Pancreas (tissue), 10 donors: ENCODE results near the gene ASTN2. TPM values are rescaled to one million over a fixed set of nuclear protein-coding genes. Genes with fewer than 3 reads are reported as not detected.

ENCODE experiments used
- ATAC-seq, 4 donors: fragments of 200-7000 bp; cut with Tn5 transposase; one replicate each; pipeline versions ENCODE4 v1.8.0 to v1.9.1; 2020; ENCODE audit warnings: mild to moderate bottlenecking in 4 of 4, moderate library complexity in 4 of 4
- DNase-seq, 6 donors: peaks; one replicate each; pipeline ENCODE4 v3.0.0-alpha.2; 2020
- FAIRE-seq: peaks from 2 replicates; lab custom pipeline; 2012; peaks lifted over from hg19 to GRCh38; lab: Jason Lieb, UNC
- H3K27ac ChIP-seq, 4 donors: fragments of 200-600 bp; sonication (generic); 1 replicate in 3 of 4; 2 replicates in 1 of 4; pipeline versions ENCODE4 v1.5.0 to v1.8.0; 2020
- H3K27me3 ChIP-seq, 4 donors: fragments of 200-600 bp; one replicate each; pipeline ENCODE4 v1.8.0; 2021
- H3K36me3 ChIP-seq, 3 donors: fragments of 200-600 bp; sonication (generic) in 1 of 3; one replicate each; pipeline versions ENCODE4 v1.5.0 to v1.8.0; 2020 to 2021
- H3K4me1 ChIP-seq, 3 donors: fragments of 200-600 bp; one replicate each; pipeline ENCODE4 v1.8.0; 2021
- H3K4me3 ChIP-seq, 4 donors: fragments of 200-600 bp; sonication (generic) in 2 of 4; one replicate each; pipeline versions ENCODE4 v1.5.0 to v1.8.0; 2020 to 2021
- H3K9me3 ChIP-seq, 4 donors: fragments of 200-600 bp; one replicate each; pipeline ENCODE4 v1.8.0; 2021
- CTCF ChIP-seq, 4 donors: fragments of 200-600 bp; sonication (generic) in 3 of 4; IDR thresholded peaks; one replicate each; pipeline versions ENCODE4 v1.5.0 to v1.8.0; 2021; ENCODE audit warnings: antibody characterized with exemption in 4 of 4
- WGBS, 2 donors: extraction: QIAGEN DNeasy Blood & Tissue Kit; methylation state at CpG; one replicate each; pipeline ENCODE4 v1.1.7; 2013; 5-methylcytosine and 5-hydroxymethylcytosine counted together
- intact Hi-C, 3 donors: fragments of 100-400 bp; cut with DNase I; formaldehyde crosslinking; loops; one replicate each; pipeline versions ENCODE4 v1.11.1 to v1.14.2; 2022
- polyA plus RNA-seq, 2 donors: library from polyadenylated mRNA; stranded (reverse); fragments of 200-250 nt; gene quantifications; one replicate each; pipeline ENCODE4 v1.2.3, GENCODE V29; 2013
- total RNA-seq, 6 donors: library from RNA; stranded (reverse); fragmentation: NEBNext Ultra II Directional in 4 of 6; extraction: Animal tissue kit (Norgen Biotek cat#: 25700) in 4 of 6; gene quantifications; one replicate each; pipeline versions ENCODE4 v1.2.1 to v1.2.4, GENCODE V29; 2021 to 2023
- donor health status: healthy with polysubstance abuse.
- donor health status: DM: no; HTN: no; CAD: no; lungs with moderate emphysema.
- donor health status: DM: no; HTN: no; CAD: no.
- donor health status: control.
- donor health status: control.
- donor health status: Bipolar disorder and iron deficiency.
- donor health status: DM: yes; HTN: yes; CAD: no.
- donor health status: DM: no; HTN: no; CAD: no.
- donor health status: DM: no; HTN: no; CAD: no.
- donor health status: DM: yes; HTN: yes; CAD: no.

ASTN2 gene
- total and polyA plus RNA-seq, 8 donors: 1.3 to 11.9 (median 6.7) TPM

GRCh38 chr9:116749772-116750171 lies 665.1 kb downstream of the ASTN2 start:
- FAIRE-seq (no peak), DNase-seq (no peak), ATAC-seq (no peak)
- Histone ChIP-seq H3K4me1 (no peaks in the 10 kb centered on the region), H3K27ac (no peak overlapping the region), H3K9me3 (no peaks in the 10 kb centered on the region), H3K4me3 (no peak overlapping the region), H3K27me3 (no peaks in the 10 kb centered on the region), H3K36me3 (no peaks in the 10 kb centered on the region)
- WGBS, 2 donors: 75 to 80% methylated on average over 2 of the region's 2 CpGs
- no peak for TF ChIP-seq CTCF (IDR thresholded peaks at IDR 0.05)
- intact Hi-C loops: no loop called here

- no peak for TF ChIP-seq CTCF (IDR thresholded peaks at IDR 0.05)
- intact Hi-C loops: no loop called here
- ATAC-seq (no peak), DNase-seq (no peak), FAIRE-seq (no peak)
- Histone ChIP-seq H3K4me3 (no peak overlapping the region), H3K27ac (no peak overlapping the region), H3K4me1 (no peaks in the 10 kb centered on the region), H3K27me3 (no peaks in the 10 kb centered on the region), H3K36me3 (no peaks in the 10 kb centered on the region), H3K9me3 (no peaks in the 10 kb centered on the region)
- 95 to 96% methylated on average over 3 of the region's 3 CpGs for WGBS, 2 donors
Measured at GRCh38 chr9:116749176-116749575, 665.7 kb downstream of the ASTN2 start.

GRCh38 chr9:116741742-116742141 lies 673.1 kb downstream of the ASTN2 start:
- Histone ChIP-seq H3K27me3 (no peaks in the 10 kb centered on the region), H3K36me3 (no peaks in the 10 kb centered on the region), H3K27ac (no peak overlapping the region), H3K9me3 (no peaks in the 10 kb centered on the region), H3K4me1 (no peaks in the 10 kb centered on the region), H3K4me3 (no peak overlapping the region)
- no peak for ATAC-seq
- WGBS, 2 donors: 55 to 56% methylated on average over 2 of the region's 2 CpGs
- no peak for DNase-seq
- no peak for TF ChIP-seq CTCF (IDR thresholded peaks at IDR 0.05)
- intact Hi-C loops: loop anchor here in 1 of 3 donors (5.0 kb wide), 1 partner anchor 121 kb away; no protein-coding TSS in a partner anchor
- no peak for FAIRE-seq

DNA sequence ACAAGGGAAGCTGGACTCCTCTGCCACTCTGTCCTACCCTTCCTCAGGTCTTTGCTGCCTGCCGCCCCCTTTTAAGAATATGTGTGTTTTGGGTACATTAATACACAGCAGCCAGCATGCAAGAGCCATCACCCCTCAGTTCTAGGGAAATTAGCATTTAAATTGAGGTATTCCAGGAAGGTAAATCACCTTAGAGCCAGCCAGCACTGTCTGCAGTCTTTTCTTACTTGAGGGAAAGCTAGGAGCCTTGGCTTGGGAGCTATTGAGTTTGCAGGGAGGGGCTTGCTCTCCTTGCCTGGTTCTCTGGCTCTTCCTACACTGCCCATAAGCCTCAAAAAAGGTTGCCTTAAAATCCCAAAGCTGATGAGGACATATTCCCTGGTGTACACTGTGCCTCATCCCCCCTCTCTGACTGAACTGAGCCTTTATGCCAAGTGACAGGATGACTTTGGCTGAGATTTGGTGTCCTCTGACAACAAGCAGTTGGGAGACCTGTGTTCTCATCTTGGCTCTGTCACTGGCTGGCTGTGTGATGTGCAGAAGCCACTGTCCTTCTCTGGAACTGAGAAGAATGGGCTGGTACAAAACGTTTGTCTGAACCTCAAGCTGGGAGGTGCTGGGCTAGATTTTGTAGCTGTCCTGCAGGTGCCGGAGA lies 673.6 kb downstream of the ASTN2 start:
- no peak for FAIRE-seq
- Histone ChIP-seq H3K36me3 (no peaks in the 10 kb centered on the region), H3K9me3 (no peaks in the 10 kb centered on the region), H3K27ac (no peak overlapping the region), H3K27me3 (no peaks in the 10 kb centered on the region), H3K4me3 (no peak overlapping the region), H3K4me1 (no peaks in the 10 kb centered on the region)
- TF ChIP-seq CTCF (IDR thresholded peaks at IDR 0.05): no peak
- intact Hi-C loops: loop anchor here in 1 of 3 donors (5.0 kb wide), 1 partner anchor 121 kb away; no protein-coding TSS in a partner anchor
- DNase-seq: no peak
- no peak for ATAC-seq
- 67 to 76% methylated on average over 3 of the region's 3 CpGs for WGBS, 2 donors

- intact Hi-C loops: no loop called here
- DNase-seq (peak; percentile 70 to 96 (median 84)), FAIRE-seq (no peak), ATAC-seq (peak; percentile 91 to 99 (median 96))
- 7 to 9% methylated on average over 16 of the region's 16 CpGs for WGBS, 2 donors
- Histone ChIP-seq H3K9me3 (no peaks in the 10 kb centered on the region), H3K4me1 (no peaks in the 10 kb centered on the region), H3K4me3 (no peak overlapping the region), H3K36me3 (no peaks in the 10 kb centered on the region), H3K27me3 (no peaks in the 10 kb centered on the region), H3K27ac (no peak overlapping the region)
- TF ChIP-seq CTCF (IDR thresholded peaks at IDR 0.05): peak; percentile 76 to 88 (median 82)
Measured at GRCh38 chr9:116737152-116737546, 677.7 kb downstream of the ASTN2 start.
